ENCODE results near the gene ANKRD31. TPM values are rescaled to one million over a fixed set of nuclear protein-coding genes. Genes with fewer than 3 reads are reported as not detected.

The ANKRD31 gene
- polyA plus RNA-seq, 6 donors from 2014 or later: 0.04 to 0.27 (median 0.08) TPM; not detected in 1

DNA sequence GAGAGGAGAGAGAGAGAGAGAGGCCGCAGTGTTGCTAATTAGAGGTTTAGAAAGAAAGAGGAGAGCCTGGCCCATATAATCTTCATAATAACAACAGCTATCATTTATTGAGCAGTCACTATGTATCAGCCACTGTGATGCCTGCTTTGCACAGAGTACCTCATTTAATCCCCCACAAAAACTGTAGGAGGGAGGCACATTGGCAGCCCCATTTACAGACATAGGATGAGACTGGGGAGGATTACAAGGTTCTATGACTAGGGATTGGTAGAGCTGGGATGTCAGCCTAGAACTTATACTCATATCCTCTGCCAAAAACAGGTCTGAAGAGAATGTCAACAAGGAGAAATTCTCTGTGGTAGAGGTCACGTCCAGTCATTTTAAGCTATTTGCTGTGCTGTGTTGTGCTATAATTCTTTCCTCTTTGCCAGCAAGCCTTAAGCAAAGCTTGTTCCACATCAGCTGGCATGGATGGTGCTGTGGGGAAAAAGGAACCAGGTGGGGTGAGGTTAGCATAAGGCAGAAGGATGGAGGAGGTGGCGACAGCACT lies 177.6 kb downstream of the ANKRD31 start:
- Mint-ChIP-seq H3K4me1 (no peaks in the 10 kb centered on the region), H3K9me3 (no peaks in the 10 kb centered on the region), H3K4me3 (peak overlapping the region in 1 of 8 donors; percentile 43), H3K27me3 (peaks cover 37 to 47% (median 44%) of the 10 kb centered on the region in 3 donors), H3K36me3 (no peaks in the 10 kb centered on the region), H3K27ac (no peak overlapping the region)
- ATAC-seq (ENCODE audit: low read depth in 2 of 2) (no peak), DNase-seq (no peak)

DNA sequence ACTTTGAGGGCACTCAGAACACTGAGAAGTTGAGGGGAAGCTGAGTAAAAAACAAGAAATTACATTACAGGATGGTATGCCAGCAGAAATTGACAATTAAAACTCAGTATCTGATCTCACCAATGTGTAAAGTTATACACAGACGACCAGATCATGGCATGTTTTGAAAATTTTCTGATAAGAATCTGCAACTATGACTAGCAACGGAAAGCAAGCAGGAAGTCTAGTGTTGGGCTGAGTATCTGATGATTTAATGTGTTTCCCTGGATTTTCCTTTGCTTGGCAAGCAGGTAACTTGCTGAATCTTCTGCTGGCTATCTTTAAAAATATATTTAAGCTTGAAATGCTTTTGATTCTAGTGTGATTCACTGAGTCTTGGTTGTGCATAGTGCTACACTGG lies 179.1 kb downstream of the ANKRD31 start:
- ATAC-seq (ENCODE audit: low read depth in 2 of 2): no peak
- Mint-ChIP-seq H3K9me3 (no peaks in the 10 kb centered on the region), H3K4me3 (peak overlapping the region in 1 of 8 donors; percentile 10), H3K4me1 (peaks cover 0 to 4% (median 0%) of the 10 kb centered on the region in 3 donors), H3K27ac (no peak overlapping the region), H3K36me3 (no peaks in the 10 kb centered on the region), H3K27me3 (peaks cover 42 to 53% (median 47%) of the 10 kb centered on the region in 3 donors)
- no peak for DNase-seq

DNA sequence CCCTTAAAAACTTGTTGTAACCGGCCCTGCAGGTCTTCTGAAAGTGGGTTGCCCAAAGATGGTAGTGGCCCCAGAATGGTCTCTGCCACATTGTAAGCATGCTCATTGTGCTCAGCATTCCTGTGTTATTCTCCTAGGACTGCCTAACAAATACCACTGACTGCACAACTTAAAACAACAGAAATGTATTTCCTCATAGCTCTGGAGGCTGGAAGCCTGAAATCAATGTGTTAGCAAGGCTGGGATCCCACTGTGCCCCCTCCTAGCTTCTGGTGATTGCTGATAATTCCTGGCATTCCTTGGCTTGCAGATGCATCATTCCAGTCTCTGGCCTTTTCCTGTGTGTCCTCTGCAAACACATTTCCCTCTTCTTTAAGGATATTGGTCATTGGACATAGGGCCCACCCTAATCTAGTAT lies 180.9 kb downstream of the ANKRD31 start:
- no peak overlapping the region for H3K27ac Mint-ChIP-seq
- ATAC-seq (ENCODE audit: low read depth in 2 of 2) (no peak), DNase-seq (no peak)
- peaks cover 0 to 8% of the 10 kb centered on the region in 2 donors for H3K36me3 Mint-ChIP-seq
- no peaks in the 10 kb centered on the region for H3K9me3 Mint-ChIP-seq
- peak overlapping the region in 6 of 8 donors; percentile 1 to 69 (median 30) for H3K4me3 Mint-ChIP-seq
- peaks cover 55 to 70% (median 63%) of the 10 kb centered on the region in 3 donors for H3K27me3 Mint-ChIP-seq
- H3K4me1 Mint-ChIP-seq: peaks cover 0 to 13% (median 7%) of the 10 kb centered on the region in 3 donors

DNA sequence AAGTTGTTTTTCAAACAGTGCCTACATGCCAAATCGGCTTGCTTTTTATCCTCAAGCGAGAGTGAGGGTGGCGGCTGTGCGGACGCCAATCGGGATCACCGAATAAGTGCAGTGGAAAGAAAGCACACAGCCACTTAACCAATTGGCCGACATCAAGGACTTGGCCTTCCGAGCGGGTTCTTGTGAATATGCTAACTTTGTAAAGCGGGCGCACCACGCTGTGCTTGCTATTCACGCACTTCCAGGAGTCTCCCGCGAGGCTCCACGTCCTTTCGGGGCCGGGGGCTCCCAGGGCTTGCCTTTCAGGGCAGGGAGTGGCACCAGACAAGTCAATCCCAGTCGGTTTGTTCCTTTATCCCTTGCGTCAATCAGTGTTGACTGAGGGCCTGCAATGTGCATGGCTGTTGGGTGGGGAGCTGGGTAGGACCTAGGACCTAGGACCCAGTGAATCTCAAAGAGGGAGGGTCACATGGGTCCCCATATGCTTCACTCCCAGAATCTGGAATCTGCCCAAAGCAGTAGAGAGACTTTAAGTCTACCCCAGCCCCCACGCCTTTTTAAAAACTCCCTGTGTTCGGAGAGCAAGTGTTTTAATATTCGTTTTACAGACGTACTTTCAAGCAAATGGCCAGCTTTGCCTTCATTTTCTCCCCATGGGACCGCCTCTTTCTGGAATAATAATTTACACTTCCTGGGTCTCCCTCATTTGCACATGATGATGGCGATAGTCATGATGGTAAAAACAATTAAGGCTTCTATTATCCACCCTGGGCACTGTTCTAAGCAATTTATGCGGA lies 182.3 kb downstream of the ANKRD31 start:
- H3K27me3 Mint-ChIP-seq: peaks cover 67 to 83% (median 77%) of the 10 kb centered on the region in 3 donors
- peak overlapping the region; percentile 1 to 80 (median 70) for H3K4me3 Mint-ChIP-seq
- no peak for DNase-seq
- H3K4me1 Mint-ChIP-seq: peaks cover 0 to 18% (median 7%) of the 10 kb centered on the region in 3 donors
- no peak for ATAC-seq (ENCODE audit: low read depth in 2 of 2)
- H3K9me3 Mint-ChIP-seq: no peaks in the 10 kb centered on the region
- H3K36me3 Mint-ChIP-seq: peaks cover 0 to 8% of the 10 kb centered on the region in 2 donors
- no peak overlapping the region for H3K27ac Mint-ChIP-seq

DNA sequence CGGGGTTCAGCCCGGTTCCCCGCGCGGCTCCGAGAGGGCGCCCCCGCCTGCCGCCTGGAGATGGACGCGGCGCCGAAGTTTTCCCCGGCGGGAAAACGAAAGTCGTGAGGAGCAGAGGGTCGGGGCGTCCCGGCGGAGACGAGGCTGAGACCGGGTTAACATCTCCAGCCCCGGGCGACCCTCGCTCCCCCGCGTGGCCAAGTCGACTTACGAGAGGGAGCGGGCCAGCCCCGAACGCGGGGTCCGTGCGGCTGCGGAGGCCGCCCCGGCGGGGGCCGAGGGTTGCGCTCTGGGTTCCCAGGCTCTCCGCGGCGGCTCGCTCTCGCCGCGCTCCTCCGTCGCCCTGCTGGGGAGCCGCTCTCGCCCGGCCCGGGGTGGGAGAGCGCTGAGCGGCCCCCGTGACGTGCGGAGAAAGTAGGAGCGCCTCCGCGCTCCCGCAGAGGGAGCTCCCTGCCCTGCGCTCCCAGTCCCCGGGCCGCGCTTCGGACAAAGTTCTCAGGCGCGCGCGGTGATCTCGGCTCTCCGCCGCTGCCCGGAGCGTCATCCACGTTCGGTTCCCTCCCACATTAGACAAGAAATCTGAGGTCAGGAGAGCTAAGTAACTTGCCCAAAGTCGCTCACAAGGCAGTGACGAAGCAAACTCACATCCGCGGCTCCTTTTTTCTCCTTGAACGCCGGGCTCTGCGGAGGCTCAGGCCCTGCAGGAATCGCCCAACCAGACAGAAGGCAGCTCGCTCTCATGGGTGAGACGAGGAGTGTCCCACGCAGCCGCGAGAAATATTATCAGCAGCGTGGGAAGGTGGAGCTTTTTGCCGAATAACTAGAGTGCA lies 183.2 kb downstream of the ANKRD31 start:
- H3K4me1 Mint-ChIP-seq: peaks cover 0 to 18% (median 7%) of the 10 kb centered on the region in 3 donors
- ATAC-seq (ENCODE audit: low read depth in 2 of 2): peak in 1 of 2 donors; percentile 16
- peak overlapping the region; percentile 60 to 80 (median 70) for H3K4me3 Mint-ChIP-seq
- H3K9me3 Mint-ChIP-seq: no peaks in the 10 kb centered on the region
- peaks cover 0 to 8% of the 10 kb centered on the region in 2 donors for H3K36me3 Mint-ChIP-seq
- peaks cover 71 to 78% (median 71%) of the 10 kb centered on the region in 3 donors for H3K27me3 Mint-ChIP-seq
- H3K27ac Mint-ChIP-seq: no peak overlapping the region
- no peak for DNase-seq

DNA sequence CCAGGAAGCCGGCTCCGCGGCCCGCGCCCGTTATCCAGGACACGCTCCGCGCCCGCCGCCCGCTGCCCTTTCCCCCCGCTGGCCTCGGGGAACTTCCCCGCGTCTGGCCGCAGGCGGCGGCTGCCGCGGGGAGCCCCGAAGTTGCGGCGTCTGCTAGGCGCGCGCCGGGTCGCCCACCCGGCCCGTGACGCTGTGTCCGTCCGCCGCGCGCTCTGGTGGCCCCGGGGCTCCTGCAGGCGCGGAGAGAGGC lies 183.7 kb downstream of the ANKRD31 start:
- ATAC-seq (ENCODE audit: low read depth in 2 of 2) (peak in 1 of 2 donors; percentile 18), DNase-seq (no peak)
- Mint-ChIP-seq H3K36me3 (peaks cover 0 to 8% of the 10 kb centered on the region in 2 donors), H3K27me3 (peaks cover 65 to 77% (median 71%) of the 10 kb centered on the region in 3 donors), H3K4me3 (peak overlapping the region in 2 of 8 donors; percentile 60 to 69), H3K27ac (no peak overlapping the region), H3K4me1 (peaks cover 0 to 18% (median 7%) of the 10 kb centered on the region in 3 donors), H3K9me3 (no peaks in the 10 kb centered on the region)

DNA sequence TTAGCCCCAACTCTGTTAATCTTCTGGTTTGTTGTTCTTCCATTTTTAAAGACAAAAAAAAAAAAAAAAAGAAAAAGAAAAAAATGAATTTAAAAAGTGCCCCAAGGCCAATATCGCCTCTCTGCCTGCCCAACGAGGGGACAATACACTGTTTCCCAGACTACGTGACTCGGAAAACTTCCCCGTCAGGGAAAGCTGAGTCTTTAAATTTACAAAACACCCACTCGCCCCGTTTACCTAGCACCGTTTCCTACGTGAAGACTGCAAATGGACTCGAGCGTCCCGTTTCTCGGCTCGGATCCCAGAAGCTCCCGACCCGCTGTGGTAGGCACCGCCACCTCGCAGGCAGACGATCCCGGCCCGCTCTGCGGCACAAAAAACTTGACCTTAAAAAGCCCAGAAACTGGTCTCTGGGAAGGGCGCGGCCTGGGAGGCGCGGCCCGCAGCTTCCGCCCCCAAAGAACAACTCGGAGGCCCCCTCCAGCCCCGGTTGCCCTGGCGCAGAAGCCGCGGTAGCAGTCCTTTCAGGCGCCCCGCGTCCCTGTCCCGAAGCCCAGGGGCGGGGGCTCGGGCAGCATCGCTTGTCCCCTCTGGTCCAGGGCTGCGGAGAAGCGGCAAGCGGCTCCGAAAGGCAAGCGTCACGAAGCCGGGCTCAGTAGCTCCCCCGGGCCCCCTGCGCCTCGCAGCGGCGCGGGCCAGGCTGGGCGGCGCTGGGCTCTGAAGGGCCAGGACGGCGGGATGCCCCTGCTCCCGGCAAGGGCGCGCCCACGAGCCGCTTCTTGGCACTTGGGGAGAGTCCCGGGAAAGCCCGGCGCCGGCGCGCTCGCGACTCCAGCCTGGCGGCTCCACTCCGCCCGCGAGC lies 184.3 kb downstream of the ANKRD31 start, which contains the start of gene GCNT4:
GCNT4 (minus strand) TSS at position 367 of the 862 bp plus-strand sequence. CDS start 22,521 bp downstream, outside the sequence.
- peaks cover 0 to 8% of the 10 kb centered on the region in 2 donors for H3K36me3 Mint-ChIP-seq
- H3K27ac Mint-ChIP-seq: peak within 1 kb of the TSS in 1 of 6 donors; percentile 14
- peaks cover 0 to 18% (median 7%) of the 10 kb centered on the region in 3 donors for H3K4me1 Mint-ChIP-seq
- peak within 1 kb of the TSS; percentile 56 to 89 (median 75) for H3K4me3 Mint-ChIP-seq
- H3K9me3 Mint-ChIP-seq: no peaks in the 10 kb centered on the region
- peak in 1 of 2 donors; percentile 20 for ATAC-seq (ENCODE audit: low read depth in 2 of 2)
- peaks cover 65 to 77% (median 66%) of the 10 kb centered on the region in 3 donors for H3K27me3 Mint-ChIP-seq
- DNase-seq: no peak

DNA sequence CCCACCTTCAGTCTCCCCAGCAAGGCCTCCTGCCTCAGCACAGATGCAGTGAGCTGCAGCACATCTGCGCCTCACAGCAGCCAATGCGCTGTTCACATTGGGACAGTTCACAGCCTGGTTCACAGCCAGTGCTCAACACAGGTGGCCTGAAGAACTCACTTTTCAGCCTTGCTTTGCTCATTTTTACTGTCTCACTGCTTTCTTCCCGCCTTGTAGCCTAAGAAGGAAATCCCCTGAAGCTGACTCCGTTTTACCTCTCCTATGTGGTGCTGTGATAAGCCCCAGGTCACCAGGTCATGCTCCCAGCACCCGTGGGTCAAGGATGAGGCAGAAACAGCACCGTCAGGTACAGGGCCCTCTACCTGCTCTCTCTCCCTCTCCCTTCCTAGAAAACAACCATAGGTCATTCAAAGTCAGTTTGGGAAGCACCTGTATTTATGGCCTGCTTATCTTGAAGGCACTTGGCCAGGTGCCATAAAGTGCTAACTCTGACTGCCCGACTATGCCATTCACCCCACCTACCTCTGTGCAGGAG lies 185.4 kb downstream of the ANKRD31 start:
- DNase-seq: no peak
- H3K36me3 Mint-ChIP-seq: peaks cover 0 to 8% of the 10 kb centered on the region in 2 donors
- H3K4me3 Mint-ChIP-seq: peak overlapping the region in 5 of 8 donors; percentile 7 to 74 (median 56)
- H3K4me1 Mint-ChIP-seq: peaks cover 0 to 18% (median 7%) of the 10 kb centered on the region in 3 donors
- ATAC-seq (ENCODE audit: low read depth in 2 of 2): no peak
- H3K9me3 Mint-ChIP-seq: no peaks in the 10 kb centered on the region
- peaks cover 56 to 67% (median 58%) of the 10 kb centered on the region in 3 donors for H3K27me3 Mint-ChIP-seq
- H3K27ac Mint-ChIP-seq: peak overlapping the region in 1 of 6 donors; percentile 14

DNA sequence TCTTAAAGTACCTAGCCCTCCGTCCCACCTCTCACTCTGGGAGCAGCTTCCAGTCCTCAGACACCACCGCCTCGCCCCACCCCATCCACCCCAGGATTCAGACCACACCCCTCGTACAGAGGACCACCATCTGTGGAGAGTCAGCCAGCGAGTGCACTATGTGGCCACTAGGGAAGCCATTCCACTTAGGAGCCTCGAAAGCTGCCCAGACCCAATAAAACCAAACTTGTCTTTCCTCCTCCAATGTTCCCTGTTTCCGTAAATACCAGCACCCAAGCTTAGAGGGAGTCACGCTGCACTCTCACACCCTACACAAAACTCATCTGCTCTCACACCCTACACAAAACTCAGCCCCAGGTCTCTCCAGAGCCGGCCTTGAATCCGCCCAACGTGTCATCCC lies 186.3 kb downstream of the ANKRD31 start:
- DNase-seq (no peak), ATAC-seq (ENCODE audit: low read depth in 2 of 2) (no peak)
- Mint-ChIP-seq H3K27me3 (peaks cover 48 to 63% (median 58%) of the 10 kb centered on the region in 3 donors), H3K4me1 (peaks cover 0 to 18% (median 7%) of the 10 kb centered on the region in 3 donors), H3K27ac (no peak overlapping the region), H3K9me3 (no peaks in the 10 kb centered on the region), H3K36me3 (peaks cover 0 to 8% of the 10 kb centered on the region in 2 donors), H3K4me3 (peak overlapping the region in 1 of 8 donors; percentile 64)

DNA sequence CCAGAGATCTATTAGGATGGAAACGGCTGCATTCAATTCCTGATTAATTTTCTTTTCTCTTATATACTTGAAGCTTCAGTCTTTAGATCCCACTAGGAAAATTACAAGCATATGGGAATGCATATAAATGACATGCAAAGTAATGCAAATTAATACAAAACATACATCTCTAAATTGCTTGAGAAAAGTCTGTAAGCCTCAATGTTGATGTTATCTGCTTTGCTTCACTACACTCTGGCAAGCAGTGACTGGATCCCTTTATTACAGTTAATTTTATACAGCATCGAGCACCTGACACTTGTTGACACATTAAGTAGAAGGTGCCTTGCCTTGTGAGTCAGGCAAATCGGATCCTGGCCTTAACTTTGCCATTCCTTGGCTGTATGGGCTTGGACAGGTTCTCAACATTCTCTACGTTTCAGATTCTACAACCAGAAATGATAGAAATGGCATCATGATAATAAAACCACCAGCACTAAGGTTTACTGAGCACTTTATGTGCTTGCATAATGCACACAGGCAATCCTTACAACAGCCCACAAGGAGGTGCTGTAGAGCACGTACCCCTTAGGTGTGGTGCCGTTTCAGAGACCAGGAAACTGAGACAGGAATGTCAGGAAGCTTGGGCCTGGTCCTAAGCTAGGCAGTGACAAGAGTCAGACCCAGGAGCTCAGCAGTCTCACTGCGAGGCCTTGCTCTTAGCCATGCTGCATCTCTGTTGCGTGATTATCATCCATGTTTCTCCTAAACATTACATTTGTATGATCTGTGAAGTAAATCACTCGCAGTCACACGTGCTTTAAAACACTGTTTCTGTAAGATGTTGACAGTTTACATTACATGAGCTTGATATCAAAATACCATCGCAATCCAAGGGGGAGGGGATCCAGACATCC lies 187.0 kb downstream of the ANKRD31 start:
- H3K4me3 Mint-ChIP-seq: peak overlapping the region in 1 of 8 donors; percentile 64
- peaks cover 0 to 18% (median 7%) of the 10 kb centered on the region in 3 donors for H3K4me1 Mint-ChIP-seq
- H3K27me3 Mint-ChIP-seq: peaks cover 44 to 57% (median 52%) of the 10 kb centered on the region in 3 donors
- H3K27ac Mint-ChIP-seq: no peak overlapping the region
- ATAC-seq (ENCODE audit: low read depth in 2 of 2) (peak in 1 of 2 donors; percentile 25), DNase-seq (no peak)
- no peaks in the 10 kb centered on the region for H3K9me3 Mint-ChIP-seq
- H3K36me3 Mint-ChIP-seq: peaks cover 0 to 8% of the 10 kb centered on the region in 2 donors

DNA sequence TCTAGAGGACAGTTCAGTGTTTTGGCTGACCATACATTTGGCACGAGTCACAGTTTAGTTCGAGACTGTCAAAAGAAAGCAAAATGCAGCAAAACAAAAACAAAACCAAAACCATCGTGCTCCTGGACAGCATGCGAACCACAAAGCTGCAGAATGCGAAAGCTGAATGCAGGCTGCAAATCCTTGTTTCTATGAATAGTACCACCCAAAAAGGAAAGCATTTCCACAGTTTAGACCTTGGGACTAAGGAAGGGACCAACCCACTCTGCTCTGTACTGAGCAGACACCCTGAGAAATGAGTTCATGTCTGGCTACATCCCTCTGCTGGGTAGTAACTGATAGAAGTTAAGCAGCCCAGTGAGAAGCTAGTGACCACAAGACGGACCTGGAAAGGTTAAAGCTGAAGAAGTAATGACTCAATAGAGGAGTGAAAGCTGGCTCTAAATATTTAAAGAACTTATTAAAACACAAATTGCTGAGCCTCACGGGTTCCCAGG lies 188.2 kb downstream of the ANKRD31 start:
- Mint-ChIP-seq H3K4me1 (peaks cover 0 to 13% (median 7%) of the 10 kb centered on the region in 3 donors), H3K27me3 (peaks cover 40 to 48% (median 45%) of the 10 kb centered on the region in 3 donors), H3K36me3 (peaks cover 0 to 8% of the 10 kb centered on the region in 2 donors), H3K27ac (no peak overlapping the region), H3K9me3 (peaks cover 0 to under 1% (median 0%) of the 10 kb centered on the region in 7 donors), H3K4me3 (no peak overlapping the region)
- ATAC-seq (ENCODE audit: low read depth in 2 of 2): no peak
- DNase-seq: no peak
